ENCODE data around the gene PLOD2. TPM values are rescaled to one million over a fixed set of nuclear protein-coding genes. Genes with fewer than 3 reads are reported as not detected.

PLOD2 gene
- total and polyA plus RNA-seq, 2 experiments from 2014 or later: 300 to 306 TPM

GRCh38 chr3:146129750-146130149 is 31.2 kb downstream of the PLOD2 start:
- no peak overlapping the region for H3K4me3 ChIP-seq
- peak overlapping the region; percentile 88; the same call in 1 of the 2 replicates for H3K27ac ChIP-seq
- peaks cover 84% of the 10 kb centered on the region for H3K79me2 ChIP-seq (ENCODE audit: insufficient read depth)
- H3K9ac ChIP-seq: no peak overlapping the region
- no peaks in the 10 kb centered on the region for H3K27me3 ChIP-seq (replicated peaks; ENCODE audit: insufficient read depth)
- DNase-seq: no peak
- in situ Hi-C loops (cut with MboI): no loop called here
- no peaks in the 10 kb centered on the region for H3K9me3 ChIP-seq (ENCODE audit: low read depth)
- peaks cover 90% of the 10 kb centered on the region for H3F3A ChIP-seq (ENCODE audit: insufficient read depth)
- no peaks in the 10 kb centered on the region; the same call in none of the 2 replicates for H4K20me1 ChIP-seq (ENCODE audit: insufficient read depth)
- peaks cover 77% of the 10 kb centered on the region for H3K4me1 ChIP-seq (ENCODE audit: insufficient read depth)
- no peaks in the 10 kb centered on the region for H3K9me2 ChIP-seq (ENCODE audit: insufficient read depth)
- whole genome bisulfite sequencing, 2 experiments (ENCODE audit: low coverage in 1 of 2, low lambda C conversion rate in 2 of 2, missing lambda C conversion rate in 2 of 2): 83 to 88% methylated on average over 3 of the region's 3 CpGs
- no peak overlapping the region for H2AFZ ChIP-seq
- no peak for TF ChIP-seq EZH2phosphoT487 (IDR thresholded peaks at IDR 0.05; ENCODE audit: insufficient read depth, low read depth)
- no peak for TF ChIP-seq EZH2 (IDR thresholded peaks at IDR 0.05; ENCODE audit: insufficient read depth, poor library complexity, severe bottlenecking)
- no peak overlapping the region for H3K4me2 ChIP-seq (ENCODE audit: unreplicated experiment)
- peaks cover 14% of the 10 kb centered on the region; the same call in 1 of the 2 replicates for H3K36me3 ChIP-seq (ENCODE audit: low read depth)

GRCh38 chr3:146128939-146129338 is 32.0 kb downstream of the PLOD2 start:
- TF ChIP-seq EZH2 (IDR thresholded peaks at IDR 0.05; ENCODE audit: insufficient read depth, poor library complexity, severe bottlenecking) (no peak), EZH2phosphoT487 (IDR thresholded peaks at IDR 0.05; ENCODE audit: insufficient read depth, low read depth) (no peak)
- Histone ChIP-seq H3K27me3 (replicated peaks; ENCODE audit: insufficient read depth) (no peaks in the 10 kb centered on the region), H3K36me3 (ENCODE audit: low read depth) (peaks cover 18% of the 10 kb centered on the region), H3K9ac (no peak overlapping the region), H3K9me2 (ENCODE audit: insufficient read depth) (no peaks in the 10 kb centered on the region), H3F3A (ENCODE audit: insufficient read depth) (peaks cover 90% of the 10 kb centered on the region), H2AFZ (no peak overlapping the region), H3K4me1 (ENCODE audit: insufficient read depth) (peaks cover 70% of the 10 kb centered on the region), H3K9me3 (ENCODE audit: low read depth) (no peaks in the 10 kb centered on the region), H3K79me2 (ENCODE audit: insufficient read depth) (peaks cover 84% of the 10 kb centered on the region), H3K4me2 (ENCODE audit: unreplicated experiment) (no peak overlapping the region), H3K27ac (no peak overlapping the region), H4K20me1 (ENCODE audit: insufficient read depth) (no peaks in the 10 kb centered on the region; the same call in none of the 2 replicates), H3K4me3 (no peak overlapping the region)
- no peak for DNase-seq
- WGBS, 2 experiments (ENCODE audit: low coverage in 1 of 2, low lambda C conversion rate in 2 of 2, missing lambda C conversion rate in 2 of 2): 93 to 94% methylated on average over 1 of the region's 1 CpG
- in situ Hi-C loops (cut with MboI): no loop called here

- no peaks in the 10 kb centered on the region for H3K27me3 ChIP-seq (replicated peaks; ENCODE audit: insufficient read depth)
- H3K4me2 ChIP-seq (ENCODE audit: unreplicated experiment): no peak overlapping the region
- H3K9ac ChIP-seq: no peak overlapping the region
- TF ChIP-seq EZH2phosphoT487 (IDR thresholded peaks at IDR 0.05; ENCODE audit: insufficient read depth, low read depth): no peak
- TF ChIP-seq EZH2 (IDR thresholded peaks at IDR 0.05; ENCODE audit: insufficient read depth, poor library complexity, severe bottlenecking): no peak
- 85 to 100% methylated on average over 1 of the region's 1 CpG for WGBS, 2 experiments (ENCODE audit: low coverage in 1 of 2, low lambda C conversion rate in 2 of 2, missing lambda C conversion rate in 2 of 2)
- DNase-seq: no peak
- no peaks in the 10 kb centered on the region for H3K9me2 ChIP-seq (ENCODE audit: insufficient read depth)
- peaks cover 84% of the 10 kb centered on the region for H3K79me2 ChIP-seq (ENCODE audit: insufficient read depth)
- no peaks in the 10 kb centered on the region for H3K9me3 ChIP-seq (ENCODE audit: low read depth)
- H3K27ac ChIP-seq: no peak overlapping the region
- no peak overlapping the region for H2AFZ ChIP-seq
- peaks cover 88% of the 10 kb centered on the region for H3F3A ChIP-seq (ENCODE audit: insufficient read depth)
- H3K36me3 ChIP-seq (ENCODE audit: low read depth): peaks cover 24% of the 10 kb centered on the region
- in situ Hi-C loops (cut with MboI): no loop called here
- no peak overlapping the region for H3K4me3 ChIP-seq
- no peaks in the 10 kb centered on the region; the same call in none of the 2 replicates for H4K20me1 ChIP-seq (ENCODE audit: insufficient read depth)
- H3K4me1 ChIP-seq (ENCODE audit: insufficient read depth): peaks cover 62% of the 10 kb centered on the region
Measured at GRCh38 chr3:146128179-146128578, 32.8 kb downstream of the PLOD2 start.

GRCh38 chr3:146125951-146126350 is 35.0 kb downstream of the PLOD2 start:
- H4K20me1 ChIP-seq (ENCODE audit: insufficient read depth): peaks cover 2% of the 10 kb centered on the region
- H3K79me2 ChIP-seq (ENCODE audit: insufficient read depth): peaks cover 96% of the 10 kb centered on the region
- no peak overlapping the region for H3K4me3 ChIP-seq
- no peaks in the 10 kb centered on the region for H3K27me3 ChIP-seq (replicated peaks; ENCODE audit: insufficient read depth)
- peak; percentile 95 for DNase-seq
- peaks cover 40% of the 10 kb centered on the region for H3K4me1 ChIP-seq (ENCODE audit: insufficient read depth)
- H3F3A ChIP-seq (ENCODE audit: insufficient read depth): peaks cover 75% of the 10 kb centered on the region
- H3K4me2 ChIP-seq (ENCODE audit: unreplicated experiment): peak overlapping the region; percentile 50
- H3K9me3 ChIP-seq (ENCODE audit: low read depth): no peaks in the 10 kb centered on the region
- peaks cover 44% of the 10 kb centered on the region for H3K36me3 ChIP-seq (ENCODE audit: low read depth)
- H3K27ac ChIP-seq: peak overlapping the region; percentile 52
- H3K9me2 ChIP-seq (ENCODE audit: insufficient read depth): no peaks in the 10 kb centered on the region
- no peak overlapping the region for H2AFZ ChIP-seq
- H3K9ac ChIP-seq: no peak overlapping the region
- in situ Hi-C loops (cut with MboI): no loop called here
- TF ChIP-seq EZH2phosphoT487 (IDR thresholded peaks at IDR 0.05; ENCODE audit: insufficient read depth, low read depth) (no peak), EZH2 (IDR thresholded peaks at IDR 0.05; ENCODE audit: insufficient read depth, poor library complexity, severe bottlenecking) (no peak)

Measured in GM23248 (cell line).